GM23248 (cell line): ENCODE data around the gene FOXL1. TPM values are rescaled to one million over a fixed set of nuclear protein-coding genes. Genes with fewer than 3 reads are reported as not detected.

ENCODE experiments used
- DNase-seq: peaks from one replicate; pipeline ENCODE4 v3.0.0-alpha.2; 2015
- H2AFZ ChIP-seq: fragments of 200-600 bp; sonication (generic); 2 replicates; pipeline ENCODE4 v1.6.1; 2016; ENCODE audit warnings: antibody characterized with exemption
- H3F3A ChIP-seq: fragments of 200-600 bp; sonication (generic); 2 replicates; pipeline ENCODE4 v1.6.1; 2016; ENCODE audit warnings: mild to moderate bottlenecking, antibody characterized with exemption, mixed run types; ENCODE audit not compliant: insufficient read depth
- H3K27ac ChIP-seq: fragments of 200-600 bp; sonication (generic); 2 replicates; pipeline ENCODE4 v1.5.1; 2016; ENCODE audit warnings: mild to moderate bottlenecking
- H3K27me3 ChIP-seq: fragments of 200-600 bp; sonication (generic); replicated peaks from 2 replicates; pipeline ENCODE4 v1.6.1; 2016; ENCODE audit warnings: mild to moderate bottlenecking; ENCODE audit not compliant: insufficient read depth
- H3K36me3 ChIP-seq: fragments of 200-600 bp; sonication (generic); 2 replicates; pipeline ENCODE4 v1.6.1; 2016; ENCODE audit warnings: low read depth, mild to moderate bottlenecking
- H3K4me1 ChIP-seq: fragments of 200-600 bp; sonication (generic); 2 replicates; pipeline ENCODE4 v1.6.1; 2016; ENCODE audit warnings: mild to moderate bottlenecking; ENCODE audit not compliant: insufficient read depth
- H3K4me2 ChIP-seq: fragments of 200-600 bp; sonication (generic); one replicate; pipeline ENCODE4 v1.6.1; 2016; ENCODE audit warnings: mild to moderate bottlenecking; ENCODE audit not compliant: unreplicated experiment
- H3K4me3 ChIP-seq: fragments of 200-600 bp; sonication (generic); 2 replicates; pipeline ENCODE4 v1.5.1; 2016; ENCODE audit warnings: mild to moderate bottlenecking
- H3K79me2 ChIP-seq: fragments of 200-600 bp; sonication (generic); 2 replicates; pipeline ENCODE4 v1.6.1; 2016; ENCODE audit warnings: mild to moderate bottlenecking; ENCODE audit not compliant: insufficient read depth
- H3K9ac ChIP-seq: fragments of 200-600 bp; sonication (generic); 2 replicates; pipeline ENCODE4 v1.6.1; 2016; ENCODE audit warnings: mild to moderate bottlenecking
- H3K9me2 ChIP-seq: fragments of 200-600 bp; sonication (generic); 2 replicates; pipeline ENCODE4 v1.6.1; 2016; ENCODE audit warnings: mixed run types, mild to moderate bottlenecking, moderate library complexity; ENCODE audit not compliant: insufficient read depth
- H3K9me3 ChIP-seq: fragments of 200-600 bp; sonication (generic); one replicate; pipeline ENCODE4 v1.6.1; 2017; ENCODE audit warnings: low read depth
- H4K20me1 ChIP-seq: fragments of 200-600 bp; sonication (generic); 2 replicates; pipeline ENCODE4 v1.6.0; 2016; ENCODE audit not compliant: insufficient read depth
- EZH2 ChIP-seq: fragments of 200-600 bp; sonication (generic); IDR thresholded peaks from 2 replicates; pipeline ENCODE4 v1.6.1; 2018; ENCODE audit warnings: antibody characterized with exemption, mild to moderate bottlenecking; ENCODE audit not compliant: insufficient read depth, poor library complexity, severe bottlenecking
- EZH2phosphoT487 ChIP-seq: fragments of 200-600 bp; sonication (generic); IDR thresholded peaks from 2 replicates; pipeline ENCODE4 v1.6.1; 2018; ENCODE audit warnings: antibody characterized with exemption, moderate library complexity, mild to moderate bottlenecking, low read depth; ENCODE audit not compliant: insufficient read depth
- WGBS, 2 experiments: methylation state at CpG; one replicate each; pipeline ENCODE4 v1.1.6; 2015 to 2017; ENCODE audit warnings: low lambda C conversion rate in 2 of 2, low coverage in 1 of 2; ENCODE audit errors: missing lambda C conversion rate in 2 of 2; 5-methylcytosine and 5-hydroxymethylcytosine counted together
- in situ Hi-C: fragments of 300-500 bp; cut with MboI; formaldehyde crosslinking; loops from 2 replicates; pipeline ENCODE4 v1.15.0; 2020
- polyA plus RNA-seq: library from polyadenylated mRNA; unstranded; fragments of >200 nt; fragmentation: Nextera tagmentation; extraction: Ambion mirVana; gene quantifications from 2 replicates; pipeline ENCODE4 v1.2.1, GENCODE V29; 2016
- total RNA-seq: library from RNA; depleted of rRNA; stranded (reverse); fragments of >200 nt; shearing (Covaris generic); gene quantifications from 2 replicates; pipeline ENCODE4 v1.2.3, GENCODE V29; 2014

The FOXL1 gene
- total and polyA plus RNA-seq, 2 experiments from 2014 or later: 4.9 to 14.5 TPM

- in situ Hi-C loops: no loop called here
- DNase-seq: peak; percentile 98
- no peaks in the 10 kb centered on the region for H3K9me2 ChIP-seq
- H3F3A ChIP-seq: peaks cover 36% of the 10 kb centered on the region
- peaks cover 33% of the 10 kb centered on the region for H3K4me1 ChIP-seq
- 1% methylated on average over 52 to 54 of the region's 54 CpGs for WGBS, 2 experiments
- no peak for TF ChIP-seq EZH2
- no peak for TF ChIP-seq EZH2phosphoT487
- peaks cover 67% of the 10 kb centered on the region for H3K79me2 ChIP-seq
- H3K27me3 ChIP-seq: no peaks in the 10 kb centered on the region
- peak overlapping the region; percentile 81 for H3K4me3 ChIP-seq
- peak overlapping the region; percentile 90 for H2AFZ ChIP-seq
- H3K27ac ChIP-seq: peak overlapping the region; percentile 86
- no peaks in the 10 kb centered on the region for H4K20me1 ChIP-seq
- H3K9me3 ChIP-seq: no peaks in the 10 kb centered on the region
- H3K9ac ChIP-seq: peak overlapping the region; percentile 84
- no peaks in the 10 kb centered on the region for H3K36me3 ChIP-seq
- H3K4me2 ChIP-seq: peak overlapping the region; percentile 99
Measured at GRCh38 chr16:86575754-86576557, 2.4 kb upstream of the FOXL1 start.

- Histone ChIP-seq H3K4me3 (peak overlapping the region; percentile 81), H3K27me3 (no peaks in the 10 kb centered on the region), H3K27ac (peak overlapping the region; percentile 86), H3K4me2 (peak overlapping the region; percentile 99), H4K20me1 (no peaks in the 10 kb centered on the region), H2AFZ (peak overlapping the region; percentile 90; the same call in 1 of the 2 replicates), H3K36me3 (no peaks in the 10 kb centered on the region), H3K9me3 (no peaks in the 10 kb centered on the region), H3K9me2 (no peaks in the 10 kb centered on the region), H3K9ac (peak overlapping the region; percentile 84), H3K4me1 (peaks cover 40% of the 10 kb centered on the region), H3F3A (peaks cover 36% of the 10 kb centered on the region), H3K79me2 (peaks cover 67% of the 10 kb centered on the region)
- TF ChIP-seq EZH2 (no peak), EZH2phosphoT487 (no peak)
- DNase-seq: peak; percentile 60
- WGBS, 2 experiments: 10% methylated on average over 32 to 33 of the region's 33 CpGs
- in situ Hi-C loops: no loop called here
Measured at GRCh38 chr16:86576591-86577313, 1.6 kb upstream of the FOXL1 start.

DNA sequence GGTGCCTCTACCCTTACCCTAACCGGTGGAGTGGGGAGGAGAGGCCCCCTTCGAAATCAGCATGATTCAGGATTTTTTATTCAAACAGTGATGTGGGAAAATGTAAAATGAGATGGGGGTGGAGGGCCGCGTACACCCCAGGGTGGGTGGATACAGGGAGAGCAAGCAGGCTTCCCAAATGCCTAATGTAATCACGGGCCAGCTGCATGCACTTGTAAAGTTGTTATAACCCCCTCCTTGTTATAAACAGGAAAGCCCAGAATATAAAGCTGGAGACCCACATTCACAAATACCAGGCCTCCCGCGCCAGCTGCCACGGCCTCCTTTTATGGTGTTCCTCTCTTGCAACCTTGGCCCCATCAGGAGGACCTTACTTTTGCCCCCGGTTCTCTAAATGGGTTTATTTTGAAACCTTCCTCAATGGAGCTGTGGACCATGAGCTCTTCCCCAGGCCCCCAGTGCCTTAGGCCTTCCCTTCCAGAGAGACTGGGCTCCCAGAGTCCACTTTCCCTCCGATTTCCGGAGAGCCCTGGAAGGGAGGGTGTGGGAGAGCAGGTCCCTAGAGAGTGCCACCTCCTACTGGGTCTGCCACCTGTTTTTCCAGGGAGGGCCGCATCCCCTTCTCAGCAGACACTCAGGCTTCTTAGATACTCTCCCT lies 906 bp upstream of the FOXL1 start:
- in situ Hi-C loops: no loop called here

DNA sequence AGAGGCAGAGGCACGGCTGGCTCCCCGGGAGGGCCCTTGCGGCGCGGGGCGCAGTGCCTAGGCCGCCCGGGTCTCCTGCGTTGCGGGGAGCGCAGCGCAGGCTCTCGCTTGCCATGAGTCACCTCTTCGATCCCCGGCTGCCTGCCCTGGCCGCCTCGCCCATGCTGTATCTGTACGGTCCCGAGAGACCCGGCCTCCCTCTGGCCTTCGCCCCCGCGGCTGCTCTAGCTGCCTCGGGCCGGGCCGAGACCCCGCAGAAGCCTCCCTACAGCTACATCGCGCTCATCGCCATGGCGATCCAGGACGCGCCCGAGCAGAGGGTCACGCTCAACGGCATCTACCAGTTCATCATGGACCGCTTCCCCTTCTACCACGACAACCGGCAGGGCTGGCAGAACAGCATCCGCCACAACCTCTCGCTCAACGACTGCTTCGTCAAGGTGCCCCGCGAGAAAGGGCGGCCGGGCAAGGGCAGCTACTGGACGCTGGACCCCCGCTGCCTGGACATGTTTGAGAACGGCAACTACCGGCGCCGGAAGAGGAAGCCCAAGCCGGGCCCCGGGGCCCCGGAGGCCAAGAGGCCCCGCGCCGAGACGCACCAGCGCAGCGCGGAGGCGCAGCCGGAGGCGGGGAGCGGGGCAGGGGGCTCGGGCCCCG lies 390 bp downstream of the FOXL1 start:
- DNase-seq: peak; percentile 91
- Histone ChIP-seq H3K9me2 (no peaks in the 10 kb centered on the region), H3K36me3 (no peaks in the 10 kb centered on the region), H2AFZ (peak overlapping the region; percentile 56), H4K20me1 (no peaks in the 10 kb centered on the region), H3F3A (peaks cover 34% of the 10 kb centered on the region), H3K79me2 (peaks cover 67% of the 10 kb centered on the region), H3K9ac (peak overlapping the region; percentile 84), H3K4me1 (peaks cover 47% of the 10 kb centered on the region), H3K9me3 (no peaks in the 10 kb centered on the region), H3K27me3 (no peaks in the 10 kb centered on the region), H3K4me2 (peak overlapping the region; percentile 99), H3K4me3 (peak overlapping the region; percentile 81), H3K27ac (peak overlapping the region; percentile 86)
- in situ Hi-C loops: no loop called here
- 2% methylated on average over 48 to 66 of the region's 69 CpGs for WGBS, 2 experiments
- no peak for TF ChIP-seq EZH2
- no peak for TF ChIP-seq EZH2phosphoT487

More for the DNA sequence above, 906 bp upstream of the FOXL1 start:
- 36 to 42% methylated on average over 12 of the region's 12 CpGs for WGBS, 2 experiments
- H3K9ac ChIP-seq: peak overlapping the region; percentile 84
- no peaks in the 10 kb centered on the region for H3K36me3 ChIP-seq
- peaks cover 36% of the 10 kb centered on the region for H3F3A ChIP-seq
- H3K27ac ChIP-seq: peak overlapping the region; percentile 86
- peak; percentile 41 for DNase-seq
- H2AFZ ChIP-seq: peak overlapping the region; percentile 56; the same call in 1 of the 2 replicates
- H4K20me1 ChIP-seq: no peaks in the 10 kb centered on the region
- H3K79me2 ChIP-seq: peaks cover 67% of the 10 kb centered on the region
- H3K9me3 ChIP-seq: no peaks in the 10 kb centered on the region
- peak overlapping the region; percentile 81 for H3K4me3 ChIP-seq
- no peaks in the 10 kb centered on the region for H3K9me2 ChIP-seq
- no peaks in the 10 kb centered on the region for H3K27me3 ChIP-seq
- TF ChIP-seq EZH2phosphoT487: no peak
- TF ChIP-seq EZH2: no peak
- peak overlapping the region; percentile 99 for H3K4me2 ChIP-seq
- peaks cover 47% of the 10 kb centered on the region for H3K4me1 ChIP-seq
